ENCODE measurements around the gene RNF26.

RNF26 gene

DNA sequence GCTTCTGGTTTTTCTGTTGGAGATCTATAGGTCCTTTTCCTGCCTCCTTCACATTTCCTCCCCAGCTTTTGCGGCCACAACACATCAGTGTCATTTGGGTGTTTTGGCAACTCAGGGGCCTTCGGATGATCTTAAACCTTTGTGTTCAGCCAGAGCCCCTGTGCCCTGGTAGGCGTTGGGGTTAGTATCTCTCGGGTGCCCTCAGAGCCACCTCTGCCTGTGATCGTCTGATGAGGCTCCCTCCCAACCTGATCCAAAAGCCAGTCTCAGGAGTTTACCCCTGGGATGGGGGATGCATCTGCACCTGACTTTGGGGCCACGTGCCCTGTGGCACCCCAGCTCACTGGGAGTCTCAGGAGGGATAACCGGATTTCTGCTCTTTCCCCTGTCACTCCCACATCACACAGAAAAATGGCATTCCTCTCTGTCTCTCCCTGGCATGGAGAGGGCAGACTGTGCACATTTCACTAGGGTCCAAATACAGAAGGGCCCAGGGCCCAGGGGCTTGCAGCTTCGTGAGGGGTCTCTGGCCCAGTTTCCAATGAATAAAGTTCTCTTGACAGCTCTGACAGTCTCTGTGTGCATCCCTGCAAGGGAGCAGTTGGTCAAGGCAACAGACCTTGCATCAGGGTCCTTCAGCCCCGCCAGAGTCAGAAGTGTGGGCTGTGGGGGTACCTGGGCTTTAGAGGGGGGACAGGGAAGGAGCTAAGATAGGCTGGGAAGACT lies 2.6 kb downstream of the RNF26 start:
- DNase-seq: no peak

DNA sequence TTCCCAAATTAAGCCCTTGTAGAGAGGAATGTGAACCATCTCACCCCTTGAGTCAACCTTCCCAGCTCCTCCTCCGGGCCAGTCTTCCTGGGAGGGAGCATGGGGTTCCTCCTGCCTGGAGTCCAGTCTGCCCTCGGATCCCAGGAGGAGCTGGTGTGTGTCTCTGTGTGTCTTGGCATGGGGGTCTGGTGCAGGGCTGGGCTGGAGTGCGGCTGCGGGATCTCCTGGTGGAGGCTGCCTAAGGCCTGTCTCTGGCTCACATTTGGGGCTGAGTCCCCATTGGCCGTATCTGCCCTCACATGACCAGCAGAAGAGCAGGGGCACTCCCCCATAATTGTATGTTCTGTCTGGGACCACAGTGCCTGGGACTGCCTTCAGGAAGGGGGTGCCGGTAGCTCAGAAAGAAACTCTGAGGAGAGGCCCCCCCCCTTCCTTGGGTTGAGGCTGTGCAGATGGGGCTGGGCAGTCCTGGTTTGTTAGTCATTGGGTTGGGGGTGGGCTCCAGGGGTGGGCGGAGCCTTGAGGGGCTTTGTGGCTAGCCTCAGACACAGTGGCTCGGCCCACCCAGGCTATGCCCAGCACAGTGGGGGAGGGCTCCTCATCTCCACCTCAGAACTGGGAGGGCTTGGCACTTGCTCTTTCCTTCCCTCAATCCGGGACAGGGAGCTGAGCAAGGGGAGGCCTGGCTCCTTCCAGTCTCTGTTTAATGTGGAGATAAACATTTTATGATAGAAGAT lies 3.4 kb downstream of the RNF26 start:
- DNase-seq: no peak

DNA sequence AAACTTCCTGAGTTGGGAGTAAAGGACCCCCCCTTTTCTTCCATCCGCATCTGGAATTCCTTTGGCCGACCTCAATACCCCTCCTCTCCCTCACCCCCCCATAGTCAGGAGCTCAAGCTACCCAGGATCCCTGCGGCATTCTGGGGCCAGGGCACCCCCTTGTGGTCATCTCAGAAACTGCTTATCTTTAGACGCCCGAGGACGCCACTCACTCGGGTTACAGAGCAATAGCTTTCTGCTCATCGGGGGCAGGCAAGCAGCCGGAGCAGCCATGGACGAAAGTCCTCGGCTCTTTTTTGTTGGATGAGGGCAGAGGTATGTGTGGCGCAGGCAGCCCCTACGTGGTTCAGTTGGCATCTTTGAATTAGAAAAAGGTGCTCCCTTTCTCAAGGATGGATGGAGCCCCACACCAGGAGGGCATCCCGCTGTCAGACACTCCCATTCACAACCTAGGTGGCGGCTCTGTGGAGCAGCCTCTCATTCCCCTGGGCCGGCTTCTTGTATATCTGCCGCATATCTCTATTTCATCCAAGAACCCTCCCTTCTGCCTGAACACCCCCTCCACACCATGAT lies 4.1 kb downstream of the RNF26 start:
- DNase-seq: peak; percentile 32 to 73 (median 50)

DNA sequence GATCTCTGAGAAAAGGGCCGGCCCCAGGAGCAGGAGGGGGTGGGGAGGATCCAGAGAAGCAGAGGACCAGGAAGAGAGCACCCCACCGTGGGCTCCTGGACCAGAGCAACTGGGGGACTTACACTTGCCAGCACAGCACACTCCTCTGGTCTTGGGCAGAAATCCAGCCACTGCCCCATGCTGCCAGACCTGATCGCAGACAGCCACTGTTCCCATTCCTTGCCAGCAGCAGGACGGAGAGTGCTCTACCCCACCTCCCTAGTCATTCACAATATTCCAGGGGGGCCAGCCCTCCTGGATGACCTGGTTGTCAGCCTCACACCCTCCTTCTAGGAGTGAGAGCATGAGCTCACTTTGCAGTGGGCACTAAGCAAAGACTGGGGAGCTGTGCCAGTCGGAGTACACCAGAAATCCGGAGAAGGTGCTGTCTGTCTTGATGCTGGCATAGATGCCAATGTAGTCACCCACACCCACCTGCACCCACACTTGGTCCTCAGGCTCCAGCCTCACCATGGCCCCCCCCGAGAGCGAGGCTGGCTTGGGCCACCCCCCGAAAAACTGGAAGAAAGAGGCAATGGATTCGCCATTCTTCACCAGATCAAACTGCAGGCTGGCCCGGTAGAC lies 4.8 kb downstream of the RNF26 start:
- no peak for DNase-seq

DNA sequence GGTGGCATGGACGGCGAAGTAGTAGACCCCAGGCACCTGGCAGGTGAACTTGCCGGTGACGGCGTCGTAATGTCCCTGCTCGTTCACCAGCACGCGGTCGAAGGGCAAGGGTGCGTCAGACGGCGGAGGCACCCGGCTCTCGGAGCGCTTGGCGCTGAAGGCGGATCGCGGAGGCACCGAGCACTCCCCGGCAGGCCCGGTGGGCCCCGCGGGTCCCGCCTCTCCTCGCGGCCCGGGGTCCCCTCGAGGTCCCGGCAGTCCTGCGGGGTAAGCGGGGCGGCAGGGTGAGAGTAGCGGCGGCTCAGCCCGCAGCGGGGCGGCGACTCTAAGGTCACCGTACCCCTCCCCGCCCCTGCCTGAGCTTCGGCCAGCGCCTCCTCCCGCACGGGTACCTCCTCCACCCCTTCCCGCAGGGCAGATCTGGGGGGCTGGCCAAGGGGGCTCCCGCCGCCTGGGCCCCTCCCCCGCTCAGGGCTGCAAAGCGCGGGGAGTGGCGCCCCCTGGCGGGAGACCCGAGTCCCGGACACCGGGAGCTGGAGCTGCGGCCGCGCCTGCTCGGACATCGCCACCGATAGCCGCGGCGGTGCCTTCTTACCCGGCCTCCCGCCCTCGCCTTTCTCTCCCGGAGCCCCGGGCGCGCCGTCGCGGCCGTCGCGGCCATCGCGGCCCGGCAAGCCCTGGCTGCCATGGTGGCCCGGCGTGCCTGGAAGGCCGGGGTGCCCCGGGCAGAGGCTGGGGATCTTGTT lies 5.4 kb downstream of the RNF26 start:
- DNase-seq: peak in 4 of 6 experiments; percentile 9 to 23 (median 14)

DNA sequence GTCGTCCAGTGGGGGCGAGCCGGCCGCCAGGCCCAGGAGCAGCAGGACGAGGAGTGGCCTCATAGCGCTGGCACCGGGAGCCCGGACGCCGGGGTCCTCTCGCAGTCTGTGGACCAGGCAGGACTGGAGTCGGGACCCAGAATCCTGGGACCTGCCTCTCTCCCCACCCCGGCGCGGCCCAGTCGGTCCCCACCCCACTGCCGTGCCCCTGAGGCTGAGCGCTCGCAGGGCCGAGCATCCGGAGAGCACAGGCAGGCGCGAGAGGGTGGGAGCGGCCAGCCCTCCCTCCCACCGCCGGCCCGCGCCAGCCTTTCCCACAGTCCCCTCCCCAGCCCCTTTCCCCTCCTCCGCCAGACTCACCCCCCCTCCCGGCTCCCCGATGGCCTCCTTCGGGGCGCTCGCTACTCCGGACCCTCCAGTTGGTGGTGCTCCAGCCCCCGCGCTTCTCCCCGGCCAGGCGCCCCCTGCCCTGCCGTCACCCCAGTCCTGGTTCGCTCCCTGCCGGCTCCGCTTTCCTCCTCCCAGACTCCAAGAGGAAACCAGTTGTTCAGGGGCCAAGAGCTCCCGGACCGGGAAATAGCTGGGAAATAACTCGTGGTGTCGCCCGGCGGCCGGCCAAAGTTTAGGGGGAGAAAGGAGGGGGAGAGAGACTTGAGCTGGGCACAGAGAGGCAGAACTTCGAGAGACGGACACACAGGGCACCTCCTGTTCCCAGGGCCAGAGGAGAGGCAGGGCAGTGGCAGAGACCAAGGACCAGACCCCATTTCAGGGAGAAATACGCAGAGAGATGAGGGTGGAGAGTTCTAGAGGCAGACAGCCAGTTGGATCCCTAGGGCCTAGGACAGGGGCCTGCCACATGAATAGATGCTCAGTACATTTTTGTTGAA lies 6.3 kb downstream of the RNF26 start, which contains the start of gene C1QTNF5:
Gene C1QTNF5, minus strand, starts transcription at position 549 of the 887 bp plus-strand sequence. Its CDS starts 486 bp downstream, at position 63.
- no peak for DNase-seq

DNA sequence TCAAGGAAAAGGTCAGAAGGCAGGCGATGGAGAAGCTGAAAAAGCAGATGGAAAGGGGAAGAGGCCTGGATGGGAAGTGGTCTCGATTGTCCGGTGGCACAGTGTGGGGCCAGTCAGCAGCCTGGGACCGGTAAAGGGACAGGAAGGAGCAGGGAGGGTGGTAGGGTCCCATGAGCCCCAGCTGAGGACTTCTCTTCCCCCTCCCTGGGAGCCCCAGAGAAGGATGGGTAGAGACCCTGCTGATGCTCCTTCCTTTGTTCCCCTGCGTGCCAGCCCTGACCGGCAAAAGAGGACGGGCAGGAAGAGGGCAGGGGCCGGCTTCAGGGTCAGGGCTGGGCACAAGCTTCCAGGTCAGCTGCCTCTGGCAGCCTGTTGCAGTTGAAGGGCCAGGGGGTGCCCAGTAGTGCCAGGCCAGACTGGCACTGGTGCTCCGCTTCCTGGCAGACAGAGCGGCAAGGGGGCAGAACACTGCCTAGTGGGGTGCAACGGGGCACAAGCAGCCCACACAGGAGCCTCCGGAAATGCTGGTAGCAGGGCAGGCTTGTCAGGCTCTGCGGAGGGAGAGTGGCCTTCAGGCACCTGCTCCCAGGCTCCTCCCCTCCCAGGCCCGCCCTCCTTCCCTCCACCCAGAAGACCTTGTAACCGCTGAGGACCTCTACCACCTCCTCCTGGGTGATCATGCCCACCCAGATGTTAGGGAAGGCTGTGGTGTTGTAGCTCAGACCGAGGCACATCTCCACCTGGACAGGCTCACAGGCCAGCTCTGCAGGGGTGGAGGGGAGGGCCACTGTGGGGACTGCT lies 7.1 kb downstream of the RNF26 start:
- DNase-seq: no peak

DNA sequence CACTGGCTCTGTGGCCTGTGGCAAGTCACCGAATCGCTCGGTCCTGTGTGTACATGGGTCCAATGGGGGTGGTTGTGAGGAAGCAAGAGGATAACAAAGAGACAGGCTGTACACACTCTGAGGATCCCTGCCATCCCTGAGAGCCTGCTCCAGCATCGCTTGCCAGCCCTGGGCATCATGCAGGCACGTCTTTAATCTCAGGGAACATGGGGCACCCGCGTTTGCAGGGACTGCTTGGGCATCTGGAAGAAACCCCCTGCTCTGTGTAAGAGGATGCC lies 7.6 kb downstream of the RNF26 start:
- no peak for DNase-seq

DNA sequence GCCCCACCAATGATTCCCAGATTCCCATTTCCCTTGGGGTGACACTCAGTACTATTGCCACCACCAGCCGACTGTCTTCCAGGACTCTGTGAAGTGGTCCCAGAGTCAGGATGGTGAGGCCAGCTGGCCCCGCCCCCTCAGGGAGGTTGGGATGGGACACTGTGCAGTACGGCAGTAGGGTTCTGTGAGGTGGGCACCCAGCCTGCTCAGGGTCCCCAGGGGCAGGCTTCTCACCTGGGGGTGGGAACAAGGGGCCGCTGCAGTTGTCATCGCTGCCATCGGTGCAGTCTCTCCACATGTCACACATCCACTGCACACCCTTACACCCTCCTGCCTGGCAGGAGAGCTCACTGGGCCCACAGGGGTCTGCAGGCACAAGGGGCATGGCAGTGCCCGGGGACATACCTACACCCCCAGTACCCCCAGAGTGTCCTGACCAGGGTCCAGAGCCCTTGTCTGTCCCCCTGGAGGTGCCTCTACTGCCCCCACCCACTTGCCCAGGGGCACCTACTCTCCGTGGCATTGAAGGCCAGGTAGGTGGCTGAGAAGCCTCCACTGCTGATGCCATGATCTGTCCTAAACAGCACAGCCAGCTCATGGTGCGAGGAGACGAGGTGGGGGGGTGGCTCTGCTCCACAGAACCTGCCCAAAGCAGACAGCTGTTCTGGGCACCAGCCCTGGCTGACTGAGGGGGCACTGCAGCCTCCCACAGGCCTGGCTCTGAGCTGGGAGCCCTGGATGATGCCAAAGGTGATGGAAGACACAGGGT lies 8.2 kb downstream of the RNF26 start:
- DNase-seq: no peak

DNA sequence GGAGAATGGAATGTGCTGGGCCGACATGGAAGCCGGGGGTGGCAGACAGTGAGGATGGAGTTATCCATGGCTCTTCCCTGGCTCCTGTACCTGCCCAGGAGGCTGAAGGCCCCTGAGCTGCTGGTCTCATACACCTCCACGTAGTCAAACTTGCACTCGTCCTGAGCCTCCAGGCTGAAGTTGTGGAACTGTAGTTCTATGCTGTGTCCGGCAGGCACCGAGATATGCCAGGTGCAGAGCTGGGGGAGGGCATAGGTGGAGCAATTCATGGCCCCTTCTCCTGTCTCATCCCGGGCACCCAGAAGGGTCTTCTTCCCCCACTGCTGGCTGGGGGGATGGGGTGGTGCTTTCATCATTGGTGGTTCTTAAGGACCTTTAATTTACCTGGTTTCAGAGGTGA lies 9.4 kb downstream of the RNF26 start:
- no peak for DNase-seq

DNA sequence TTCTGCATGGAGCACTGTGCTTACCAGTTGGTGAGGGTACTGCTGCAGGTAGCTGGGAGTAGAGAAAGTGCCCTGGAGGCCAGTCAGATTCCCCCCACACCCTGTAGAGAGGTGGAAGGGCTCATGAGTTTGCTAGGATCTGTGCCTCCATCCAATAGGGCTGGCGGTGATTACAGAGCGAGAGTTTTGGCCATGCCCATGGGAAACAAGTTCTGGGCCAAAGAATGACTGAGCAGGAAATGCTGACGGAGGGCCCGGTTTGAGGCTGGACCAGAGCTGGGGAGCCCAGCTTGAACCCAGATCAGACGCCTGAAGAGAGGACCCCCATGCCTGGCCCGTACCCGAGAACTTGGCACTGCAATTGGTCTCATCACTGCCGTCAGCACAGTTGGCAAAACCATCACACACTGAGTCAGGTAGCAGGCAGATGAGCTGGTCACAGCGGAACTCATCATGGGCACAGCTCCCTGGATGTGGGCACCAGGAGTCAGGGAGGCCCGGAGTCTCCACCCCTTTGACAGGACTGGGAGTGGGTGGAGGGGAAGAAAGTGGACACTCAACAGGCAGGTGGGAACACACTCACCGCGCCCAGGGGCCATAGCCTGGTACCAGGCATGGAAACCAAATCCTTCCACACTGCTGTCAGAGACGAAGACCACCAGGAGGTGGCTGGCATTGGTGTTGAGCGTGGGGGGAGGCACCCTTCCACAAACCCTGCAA lies 10.1 kb downstream of the RNF26 start:
- no peak for DNase-seq

DNA sequence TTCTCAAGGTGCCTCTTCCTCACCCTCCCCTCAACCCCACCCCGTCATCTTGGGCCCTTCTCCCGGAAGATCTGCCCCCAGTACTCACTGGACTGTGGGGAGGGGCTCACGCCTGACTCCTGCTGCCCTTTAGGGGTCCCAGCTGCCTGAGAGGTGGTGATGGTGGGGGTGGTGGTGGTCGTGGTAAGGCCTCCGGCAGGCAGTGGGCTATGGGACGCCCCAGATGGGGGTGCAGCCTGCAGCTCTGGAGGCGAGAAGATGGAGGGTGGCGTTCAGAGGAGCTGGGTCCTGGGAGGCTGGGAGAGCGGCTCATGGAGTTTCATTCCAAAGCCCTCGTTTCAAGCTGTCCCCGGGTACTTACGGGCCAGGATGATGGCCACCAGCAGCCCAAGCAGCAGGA lies 11.4 kb downstream of the RNF26 start:
- no peak for DNase-seq

DNA sequence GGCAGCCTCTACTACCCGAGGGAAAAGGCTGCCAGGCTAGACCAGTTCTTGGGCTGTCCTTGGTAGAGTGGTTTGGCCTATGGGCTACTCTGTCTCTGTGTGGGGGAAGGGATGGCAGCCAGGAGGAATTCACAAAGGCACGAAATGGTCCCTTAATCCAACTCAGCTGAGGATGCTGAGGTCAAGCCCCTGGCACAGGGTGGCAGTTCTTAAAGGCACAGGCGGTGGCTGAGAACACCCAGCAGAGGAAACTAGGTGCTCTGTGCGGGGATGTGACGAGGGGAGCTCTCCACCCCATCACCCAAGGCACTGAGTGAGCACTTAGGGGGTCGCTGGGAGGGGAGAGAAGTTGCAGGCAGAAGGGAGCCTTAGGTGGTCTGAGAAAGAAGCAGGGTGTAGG lies 12.3 kb downstream of the RNF26 start, which contains the start of gene MFRP:
Gene MFRP, minus strand, starts transcription at position 101 of the 400 bp plus-strand sequence. CDS start 192 bp downstream, outside the sequence.
- DNase-seq: no peak

DNA sequence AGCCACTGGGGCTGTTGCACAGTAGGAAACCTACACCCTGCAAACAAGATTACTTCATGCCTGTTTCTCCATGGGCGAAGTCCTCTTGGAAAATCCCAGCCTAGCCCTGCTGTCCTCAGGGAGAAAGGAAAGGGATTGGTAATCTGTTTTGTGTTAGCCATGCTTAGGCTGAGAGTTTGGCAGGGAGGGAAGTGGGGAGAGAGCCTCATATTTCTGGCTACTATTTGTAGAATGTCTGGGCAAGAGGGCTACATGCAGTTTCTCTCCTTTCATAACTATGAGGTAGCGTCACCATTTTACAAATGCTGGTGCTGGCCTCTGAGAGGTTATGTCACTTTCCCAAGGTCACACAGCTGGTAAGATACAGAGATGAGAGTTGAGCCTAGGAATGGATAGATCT lies 12.9 kb downstream of the RNF26 start:
- DNase-seq: no peak

DNA sequence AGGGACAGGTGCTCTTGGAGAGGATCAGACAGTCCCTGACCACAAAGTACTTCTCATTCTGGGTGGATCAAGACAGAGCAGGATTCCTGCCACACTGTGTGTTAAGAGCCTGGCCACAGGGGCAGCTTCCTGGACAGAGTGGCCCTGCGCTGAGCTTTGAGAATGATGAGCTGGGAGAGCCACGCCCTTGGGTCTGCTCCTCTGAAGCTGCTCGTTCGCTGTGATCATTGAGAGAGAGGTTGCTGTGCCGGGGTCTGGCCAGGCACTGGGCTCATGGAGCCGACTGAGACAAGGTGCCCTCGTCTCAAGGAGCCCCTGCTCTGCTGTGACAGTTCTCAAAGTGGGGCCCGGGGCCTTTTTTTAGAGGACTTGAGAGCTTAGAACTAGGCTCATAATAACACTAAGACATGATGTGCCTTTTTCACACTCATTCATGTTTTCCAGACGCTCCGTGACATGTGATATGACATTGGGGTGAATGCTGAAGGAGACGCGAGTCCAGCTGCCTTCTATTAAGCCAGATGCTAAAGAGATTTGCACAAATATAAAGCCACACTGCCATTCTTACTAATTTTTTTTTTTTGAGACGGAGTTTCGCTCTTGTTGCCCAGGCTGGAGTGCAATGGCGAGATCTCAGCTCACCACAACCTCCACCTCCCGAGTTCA lies 13.7 kb downstream of the RNF26 start:
- no peak for DNase-seq

DNA sequence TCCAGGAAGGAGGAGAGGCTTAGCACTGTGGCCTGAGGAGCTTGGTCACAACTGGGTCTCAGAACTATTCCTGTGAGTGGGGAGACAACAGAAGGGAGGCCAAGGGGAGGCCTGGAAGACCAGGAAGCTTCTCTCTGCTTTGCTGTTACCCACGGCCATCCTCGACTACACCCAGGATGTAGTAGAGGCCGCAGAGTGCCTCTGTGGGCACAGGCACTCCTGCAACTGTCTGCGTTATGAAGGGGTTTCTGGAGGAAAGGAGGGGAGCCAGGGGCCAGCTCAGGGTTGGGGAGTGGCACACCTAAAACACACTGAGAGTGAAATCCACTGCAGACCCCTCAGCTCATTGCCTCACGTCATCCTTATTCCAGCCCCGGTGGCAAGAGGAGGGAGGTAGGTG lies 16.0 kb downstream of the RNF26 start:
- no peak for DNase-seq

DNA sequence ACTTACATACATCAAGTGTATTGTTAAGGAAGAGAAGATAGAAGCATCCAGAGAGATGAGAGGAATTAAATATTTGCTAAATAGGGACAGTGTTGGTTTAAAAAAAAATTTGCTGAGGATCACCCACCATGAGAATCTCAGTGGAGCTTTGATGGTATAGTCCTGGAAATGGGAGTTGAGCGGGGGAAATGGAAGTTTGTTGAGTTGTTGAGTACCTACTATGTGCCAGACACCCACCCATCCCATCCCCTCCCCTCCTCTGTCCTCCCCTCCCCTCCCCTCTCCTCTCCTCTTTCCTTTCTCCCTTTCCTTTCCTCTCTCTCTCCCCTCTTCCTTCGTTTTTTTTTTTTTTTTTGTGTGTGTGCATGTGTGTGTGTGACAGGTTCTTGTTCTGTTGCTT lies 16.9 kb downstream of the RNF26 start:
- DNase-seq: no peak

DNA sequence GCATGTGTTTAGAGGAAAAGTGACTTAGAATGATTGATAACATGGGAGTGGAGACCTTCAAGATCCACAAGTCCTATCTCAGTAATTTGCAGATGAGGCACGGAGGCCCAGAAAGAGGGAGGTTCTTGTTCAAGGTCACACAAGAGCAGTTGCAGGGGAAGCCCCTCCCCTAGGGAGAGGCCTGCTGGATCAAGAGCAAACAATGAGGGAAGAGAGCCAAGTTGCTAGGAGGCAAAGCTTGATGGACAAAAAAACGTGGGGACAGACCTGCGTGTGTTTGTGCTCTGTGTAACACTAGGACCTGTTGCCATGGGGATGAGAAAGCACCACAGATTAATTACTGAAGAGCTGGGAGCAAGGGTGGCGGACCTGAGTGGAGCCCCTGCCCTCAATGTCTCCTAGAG lies 18.5 kb downstream of the RNF26 start:
- DNase-seq: no peak

All from stimulated activated naive CD4-positive, alpha-beta T cell (primary cell).